HG03280 (cell line): ENCODE measurements around the gene KRTAP10-4.

Experiments
- ATAC-seq: cut with Tn5 transposase; IDR thresholded peaks from one replicate; pipeline ENCODE4 v1.9.1; 2021; ENCODE audit warnings: mild to moderate bottlenecking, moderate library complexity; ENCODE audit not compliant: unreplicated experiment

Gene KRTAP10-4

GRCh38 chr21:44615466-44615865 is 41.9 kb downstream of the KRTAP10-4 start:
- no peak for ATAC-seq

- no peak for ATAC-seq
Measured at GRCh38 chr21:44615911-44616590, 42.5 kb downstream of the KRTAP10-4 start.

GRCh38 chr21:44616591-44616926 is 43.0 kb downstream of the KRTAP10-4 start:
- ATAC-seq = no peak

GRCh38 chr21:44617071-44617501 is 43.6 kb downstream of the KRTAP10-4 start:
- ATAC-seq = no peak

GRCh38 chr21:44618504-44618903 is 45.0 kb downstream of the KRTAP10-4 start:
- no peak for ATAC-seq

- no peak for ATAC-seq
Measured at GRCh38 chr21:44618909-44619308, 45.4 kb downstream of the KRTAP10-4 start.

GRCh38 chr21:44619886-44620285 is 46.4 kb downstream of the KRTAP10-4 start:
- ATAC-seq = no peak

- ATAC-seq = no peak
Measured at GRCh38 chr21:44623575-44623974, 50.0 kb downstream of the KRTAP10-4 start.
